Keratinocyte (primary cell): ENCODE results near the gene NELL1. TPM values are rescaled to one million over a fixed set of nuclear protein-coding genes. Genes with fewer than 3 reads are reported as not detected.
"Not testable (repeated sequence)": the region's sequence is repeated elsewhere in the genome, so short reads cannot be mapped to it uniquely, and the experiment has no call there.

ENCODE experiments used
- DNase-seq: peaks from one replicate; pipeline ENCODE4 v3.0.0-alpha.2; 2011; ENCODE audit warnings: low read depth, missing footprints, low spot score
- FAIRE-seq: peaks from 2 replicates; lab custom pipeline; 2011; peaks lifted over from hg19 to GRCh38; lab: Jason Lieb, UNC
- H2AFZ ChIP-seq: 2 replicates; pipeline ENCODE4 v1.6.0; 2012; ENCODE audit warnings: low read length, control low read depth, inconsistent platforms; ENCODE audit not compliant: control insufficient read depth
- H3K27ac ChIP-seq: 2 replicates; pipeline ENCODE4 v1.5.1; 2011; ENCODE audit warnings: low read length; ENCODE audit not compliant: control insufficient read depth, insufficient read depth
- H3K27me3 ChIP-seq: 3 replicates; pipeline ENCODE4 v1.6.0; 2011; ENCODE audit warnings: low read length; ENCODE audit not compliant: control insufficient read depth, insufficient read depth; ENCODE audit errors: extremely low read depth
- H3K36me3 ChIP-seq, 2 experiments: 2 replicates in 1 of 2; 3 replicates in 1 of 2; pipeline ENCODE4 v1.5.1; 2011; ENCODE audit warnings: low read length in 2 of 2, mild to moderate bottlenecking in 1 of 2; ENCODE audit not compliant: control insufficient read depth in 2 of 2, insufficient read depth in 2 of 2; ENCODE audit errors: extremely low read depth in 1 of 2
- H3K4me1 ChIP-seq: 3 replicates; pipeline ENCODE4 v1.5.1; 2011; ENCODE audit warnings: low read length; ENCODE audit not compliant: control insufficient read depth, insufficient read depth; ENCODE audit errors: extremely low read depth
- H3K4me2 ChIP-seq: 3 replicates; pipeline ENCODE4 v1.6.0; 2011; ENCODE audit warnings: low read depth, low read length; ENCODE audit not compliant: control insufficient read depth, insufficient read depth; ENCODE audit errors: extremely low read depth
- H3K4me3 ChIP-seq, 3 experiments: fragments of 200-600 bp in 1 of 3; sonication (generic) in 1 of 3; 2 replicates in 2 of 3; 3 replicates in 1 of 3; pipeline ENCODE4 v1.5.1; 2011 to 2016; ENCODE audit warnings: low read length in 3 of 3, mild to moderate bottlenecking in 3 of 3, control low read depth in 2 of 3, inconsistent platforms in 1 of 3, low read depth in 1 of 3, mixed read lengths in 1 of 3, mixed run types in 1 of 3, moderate library complexity in 1 of 3; ENCODE audit not compliant: control insufficient read depth in 2 of 3, insufficient read depth in 2 of 3; ENCODE audit errors: extremely low read depth in 1 of 3
- H3K79me2 ChIP-seq: 2 replicates; pipeline ENCODE4 v1.6.0; 2012; ENCODE audit warnings: low read length; ENCODE audit not compliant: control insufficient read depth, insufficient read depth
- H3K9ac ChIP-seq: 3 replicates; pipeline ENCODE4 v1.6.0; 2011; ENCODE audit warnings: low read length; ENCODE audit not compliant: control insufficient read depth, insufficient read depth; ENCODE audit errors: extremely low read depth
- H3K9me1 ChIP-seq: 3 replicates; pipeline ENCODE4 v1.6.0; 2011; ENCODE audit warnings: low read length; ENCODE audit not compliant: control insufficient read depth, insufficient read depth; ENCODE audit errors: extremely low read depth
- H3K9me3 ChIP-seq: 2 replicates; pipeline ENCODE4 v1.5.1; 2012; ENCODE audit warnings: low read depth, low read length; ENCODE audit not compliant: control insufficient read depth
- H4K20me1 ChIP-seq: 3 replicates; pipeline ENCODE4 v1.6.0; 2011; ENCODE audit warnings: low read length; ENCODE audit not compliant: control insufficient read depth, insufficient read depth; ENCODE audit errors: extremely low read depth
- EZH2 ChIP-seq: IDR thresholded peaks from one replicate; pipeline ENCODE4 v1.6.1; 2012; ENCODE audit warnings: inconsistent platforms, mild to moderate bottlenecking, low read length, moderate library complexity
- dilution Hi-C: fragments of 300-500 bp; cut with MboI; formaldehyde crosslinking; loops from one replicate; pipeline ENCODE4 v1.7.0; 2020; ENCODE audit warnings: low sequenced_read_pairs; ENCODE audit not compliant: extremely low pct_ligation_motif_present
- polyA plus RNA-seq, 5 experiments: library from polyadenylated mRNA; depleted of rRNA in 3 of 5; stranded (reverse) in 3 of 5; stranded (forward) in 1 of 5; unstranded in 1 of 5; fragments of >200 nt; gene quantifications; 1 replicate in 1 of 5; 2 replicates in 3 of 5; 3 replicates in 1 of 5; pipeline versions ENCODE4 v1.2.1 to v1.2.3, GENCODE V29; 2011 to 2012; ENCODE audit warnings: missing spikeins in 2 of 5, low read depth in 1 of 5, low replicate concordance in 1 of 5
- TF ChIP-seq, protein P1 (sequence below), 3 experiments: IDR thresholded peaks in 1 of 3; conservative IDR thresholded peaks in 1 of 3; optimal IDR thresholded peaks in 1 of 3; 2 replicates in 2 of 3; 3 replicates in 1 of 3; pipeline versions ENCODE3 to v1.5.1; 2011; ENCODE audit warnings: low read length in 3 of 3, mild to moderate bottlenecking in 3 of 3, moderate library complexity in 2 of 3, control low read depth in 1 of 3, inconsistent platforms in 1 of 3; ENCODE audit not compliant: insufficient read depth in 2 of 3; ENCODE audit errors: extremely low read depth in 1 of 3

Gene NELL1
- polyA plus RNA-seq, 1 donor (not counting 4 experiments of a cell fraction or from before 2014, with no cell fraction given) = not detected

DNA sequence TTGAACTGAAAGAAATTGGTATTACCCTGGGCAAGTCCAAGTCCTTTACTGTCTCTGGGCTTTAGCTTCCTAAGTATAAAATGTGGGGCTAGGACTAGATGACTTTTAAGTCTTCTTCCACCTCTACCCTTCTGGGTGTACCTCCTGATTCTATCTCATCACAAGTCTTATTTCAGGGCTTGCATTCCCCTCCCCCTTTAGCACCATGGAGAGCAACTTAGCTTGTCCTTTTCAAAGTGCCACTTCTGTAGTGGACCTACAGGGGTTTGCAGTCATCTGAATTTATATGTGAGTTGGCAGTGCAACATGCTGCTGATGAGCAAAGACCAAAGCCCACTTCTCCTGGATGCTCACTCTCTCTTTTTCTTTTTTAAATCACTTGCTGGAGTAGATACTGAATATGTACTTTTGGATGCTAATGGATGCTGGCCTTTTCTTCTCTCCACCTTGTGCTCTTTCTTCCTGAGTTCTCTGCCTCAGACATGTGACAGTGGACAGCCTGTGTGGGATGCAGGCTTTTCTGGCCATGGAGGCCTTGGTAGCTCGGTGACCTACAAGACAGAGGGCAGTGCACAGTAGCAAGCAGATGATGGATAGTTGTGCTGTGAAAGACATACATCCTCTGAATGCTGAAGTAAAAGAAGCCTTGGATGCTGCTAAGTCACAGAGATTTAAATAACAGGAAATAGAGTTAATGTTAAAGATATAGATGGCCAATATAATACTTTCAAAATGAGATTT, 185.0 kb downstream of the NELL1 start:
- Histone ChIP-seq H4K20me1 (no peaks in the 10 kb centered on the region), H3K4me3 (no peak overlapping the region), H3K9me3 (peaks cover 2% of the 10 kb centered on the region), H3K36me3 (no peaks in the 10 kb centered on the region), H3K9ac (no peak overlapping the region), H3K79me2 (no peaks in the 10 kb centered on the region), H3K27me3 (no peaks in the 10 kb centered on the region), H3K27ac (no peak overlapping the region), H3K4me2 (no peak overlapping the region), H2AFZ (no peak overlapping the region), H3K4me1 (no peaks in the 10 kb centered on the region), H3K9me1 (no peaks in the 10 kb centered on the region)
- dilution Hi-C loops = no loop called here
- no peak for TF ChIP-seq EZH2
- TF ChIP-seq, protein P1, sequence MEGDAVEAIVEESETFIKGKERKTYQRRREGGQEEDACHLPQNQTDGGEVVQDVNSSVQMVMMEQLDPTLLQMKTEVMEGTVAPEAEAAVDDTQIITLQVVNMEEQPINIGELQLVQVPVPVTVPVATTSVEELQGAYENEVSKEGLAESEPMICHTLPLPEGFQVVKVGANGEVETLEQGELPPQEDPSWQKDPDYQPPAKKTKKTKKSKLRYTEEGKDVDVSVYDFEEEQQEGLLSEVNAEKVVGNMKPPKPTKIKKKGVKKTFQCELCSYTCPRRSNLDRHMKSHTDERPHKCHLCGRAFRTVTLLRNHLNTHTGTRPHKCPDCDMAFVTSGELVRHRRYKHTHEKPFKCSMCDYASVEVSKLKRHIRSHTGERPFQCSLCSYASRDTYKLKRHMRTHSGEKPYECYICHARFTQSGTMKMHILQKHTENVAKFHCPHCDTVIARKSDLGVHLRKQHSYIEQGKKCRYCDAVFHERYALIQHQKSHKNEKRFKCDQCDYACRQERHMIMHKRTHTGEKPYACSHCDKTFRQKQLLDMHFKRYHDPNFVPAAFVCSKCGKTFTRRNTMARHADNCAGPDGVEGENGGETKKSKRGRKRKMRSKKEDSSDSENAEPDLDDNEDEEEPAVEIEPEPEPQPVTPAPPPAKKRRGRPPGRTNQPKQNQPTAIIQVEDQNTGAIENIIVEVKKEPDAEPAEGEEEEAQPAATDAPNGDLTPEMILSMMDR (optimal IDR thresholded peaks at IDR 0.05 in 1 of 3, IDR thresholded peaks at IDR 0.05 in 1 of 3, conservative IDR thresholded peaks at IDR 0.05 in 1 of 3; ENCODE audit: extremely low read depth in 1 of 3, insufficient read depth in 2 of 3, low read length in 3 of 3) = no peak
- FAIRE-seq = no peak
- no peak for DNase-seq

DNA sequence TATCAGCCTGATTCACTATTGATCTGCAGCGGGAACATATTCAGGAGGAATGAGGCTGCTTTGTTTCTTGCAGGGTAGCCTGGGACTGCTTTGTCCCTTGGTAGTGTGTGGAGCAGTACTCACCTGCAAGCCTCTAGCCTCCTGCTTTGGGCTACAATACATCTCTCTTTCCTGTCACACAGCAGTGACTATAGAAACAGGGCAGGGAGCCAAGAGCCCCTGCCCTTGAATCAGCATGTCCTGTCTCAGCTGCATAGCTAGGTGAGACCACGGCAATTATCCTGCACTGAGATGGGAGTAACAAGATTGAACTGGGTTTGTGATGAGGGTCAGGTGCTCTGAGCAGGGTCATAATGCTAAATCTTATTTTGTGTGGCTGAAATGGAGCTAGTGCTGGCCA, 191.9 kb downstream of the NELL1 start:
- H2AFZ ChIP-seq = no peak overlapping the region
- no peaks in the 10 kb centered on the region for H3K27me3 ChIP-seq
- no peak for DNase-seq
- H3K4me2 ChIP-seq = no peak overlapping the region
- H3K27ac ChIP-seq = no peak overlapping the region
- H3K9ac ChIP-seq = no peak overlapping the region
- H3K4me1 ChIP-seq = no peaks in the 10 kb centered on the region
- FAIRE-seq = no peak
- TF ChIP-seq EZH2 = no peak
- TF ChIP-seq, protein P1 (optimal IDR thresholded peaks at IDR 0.05 in 1 of 3, IDR thresholded peaks at IDR 0.05 in 1 of 3, conservative IDR thresholded peaks at IDR 0.05 in 1 of 3; ENCODE audit: extremely low read depth in 1 of 3, insufficient read depth in 2 of 3, low read length in 3 of 3) = no peak
- H3K36me3 ChIP-seq = no peaks in the 10 kb centered on the region
- peaks cover 2% of the 10 kb centered on the region for H3K9me3 ChIP-seq
- no peaks in the 10 kb centered on the region for H3K9me1 ChIP-seq
- no peaks in the 10 kb centered on the region for H4K20me1 ChIP-seq
- dilution Hi-C loops = no loop called here
- H3K79me2 ChIP-seq = no peaks in the 10 kb centered on the region
- no peak overlapping the region for H3K4me3 ChIP-seq

GRCh38 chr11:20862263-20862662, 192.9 kb downstream of the NELL1 start:
- H3K27me3 ChIP-seq, FAIRE-seq: not testable (repeated sequence)

More at GRCh38 chr11:20862263-20862662, 192.9 kb downstream of the NELL1 start:
- H3K4me2 ChIP-seq, H3K4me1 ChIP-seq, H3K27ac ChIP-seq, H3K36me3 ChIP-seq, DNase-seq, H2AFZ ChIP-seq, H3K79me2 ChIP-seq, H3K4me3 ChIP-seq, dilution Hi-C loops, H3K9me1 ChIP-seq, H3K9ac ChIP-seq, H3K9me3 ChIP-seq, H4K20me1 ChIP-seq: not testable (repeated sequence)
